ENCODE data around the gene ARSA.

GRCh38 chr22:50600538-50600937 lies 27.4 kb downstream of the ARSA start, which contains the start of gene MAPK8IP2:
- TF ChIP-seq REST (IDR thresholded peaks at IDR 0.05) (no peak), MAX (IDR thresholded peaks at IDR 0.05) (no peak), POLR2A (IDR thresholded peaks at IDR 0.05; ENCODE audit: low read length) (no peak)
